Measurements from ENCODE around the gene CDK13. TPM values are rescaled to one million over a fixed set of nuclear protein-coding genes. Genes with fewer than 3 reads are reported as not detected.
A peak's percentile ranks its signal among the peaks of the same experiment; 100 is the strongest.

Gene CDK13
- total and polyA plus RNA-seq, 9 of the 15 experiments (the other 6 are each of a cell fraction or from before 2014, with no cell fraction given) = 9.8 to 46.1 (median 32.4) TPM

DNA sequence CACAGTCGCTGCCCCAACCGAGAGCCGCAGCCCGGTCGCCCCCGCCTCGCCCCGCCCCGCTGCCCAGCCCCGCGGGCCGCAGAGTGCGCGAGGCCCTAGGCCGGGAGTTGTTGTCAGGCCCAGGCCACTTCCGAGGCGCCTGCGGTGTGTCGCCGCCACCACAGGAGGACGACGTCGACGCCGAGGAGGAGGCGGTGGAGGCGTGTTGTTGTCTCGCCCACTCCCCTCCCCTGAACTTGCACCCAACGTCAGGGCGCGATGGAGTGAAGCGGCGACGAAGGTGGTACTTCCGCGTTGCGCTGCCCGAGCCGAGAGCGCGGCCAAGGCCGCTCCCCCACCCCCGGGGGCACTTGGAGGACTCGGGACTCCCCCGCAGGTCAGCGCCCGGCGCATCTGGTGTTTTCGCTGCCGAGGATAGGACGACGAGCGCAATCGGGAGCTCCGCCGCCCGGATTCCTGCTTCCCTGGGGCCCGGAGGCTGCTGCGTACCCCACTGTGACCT lies at the start of gene CDK13 (continued):
- TF ChIP-seq, protein P1, sequence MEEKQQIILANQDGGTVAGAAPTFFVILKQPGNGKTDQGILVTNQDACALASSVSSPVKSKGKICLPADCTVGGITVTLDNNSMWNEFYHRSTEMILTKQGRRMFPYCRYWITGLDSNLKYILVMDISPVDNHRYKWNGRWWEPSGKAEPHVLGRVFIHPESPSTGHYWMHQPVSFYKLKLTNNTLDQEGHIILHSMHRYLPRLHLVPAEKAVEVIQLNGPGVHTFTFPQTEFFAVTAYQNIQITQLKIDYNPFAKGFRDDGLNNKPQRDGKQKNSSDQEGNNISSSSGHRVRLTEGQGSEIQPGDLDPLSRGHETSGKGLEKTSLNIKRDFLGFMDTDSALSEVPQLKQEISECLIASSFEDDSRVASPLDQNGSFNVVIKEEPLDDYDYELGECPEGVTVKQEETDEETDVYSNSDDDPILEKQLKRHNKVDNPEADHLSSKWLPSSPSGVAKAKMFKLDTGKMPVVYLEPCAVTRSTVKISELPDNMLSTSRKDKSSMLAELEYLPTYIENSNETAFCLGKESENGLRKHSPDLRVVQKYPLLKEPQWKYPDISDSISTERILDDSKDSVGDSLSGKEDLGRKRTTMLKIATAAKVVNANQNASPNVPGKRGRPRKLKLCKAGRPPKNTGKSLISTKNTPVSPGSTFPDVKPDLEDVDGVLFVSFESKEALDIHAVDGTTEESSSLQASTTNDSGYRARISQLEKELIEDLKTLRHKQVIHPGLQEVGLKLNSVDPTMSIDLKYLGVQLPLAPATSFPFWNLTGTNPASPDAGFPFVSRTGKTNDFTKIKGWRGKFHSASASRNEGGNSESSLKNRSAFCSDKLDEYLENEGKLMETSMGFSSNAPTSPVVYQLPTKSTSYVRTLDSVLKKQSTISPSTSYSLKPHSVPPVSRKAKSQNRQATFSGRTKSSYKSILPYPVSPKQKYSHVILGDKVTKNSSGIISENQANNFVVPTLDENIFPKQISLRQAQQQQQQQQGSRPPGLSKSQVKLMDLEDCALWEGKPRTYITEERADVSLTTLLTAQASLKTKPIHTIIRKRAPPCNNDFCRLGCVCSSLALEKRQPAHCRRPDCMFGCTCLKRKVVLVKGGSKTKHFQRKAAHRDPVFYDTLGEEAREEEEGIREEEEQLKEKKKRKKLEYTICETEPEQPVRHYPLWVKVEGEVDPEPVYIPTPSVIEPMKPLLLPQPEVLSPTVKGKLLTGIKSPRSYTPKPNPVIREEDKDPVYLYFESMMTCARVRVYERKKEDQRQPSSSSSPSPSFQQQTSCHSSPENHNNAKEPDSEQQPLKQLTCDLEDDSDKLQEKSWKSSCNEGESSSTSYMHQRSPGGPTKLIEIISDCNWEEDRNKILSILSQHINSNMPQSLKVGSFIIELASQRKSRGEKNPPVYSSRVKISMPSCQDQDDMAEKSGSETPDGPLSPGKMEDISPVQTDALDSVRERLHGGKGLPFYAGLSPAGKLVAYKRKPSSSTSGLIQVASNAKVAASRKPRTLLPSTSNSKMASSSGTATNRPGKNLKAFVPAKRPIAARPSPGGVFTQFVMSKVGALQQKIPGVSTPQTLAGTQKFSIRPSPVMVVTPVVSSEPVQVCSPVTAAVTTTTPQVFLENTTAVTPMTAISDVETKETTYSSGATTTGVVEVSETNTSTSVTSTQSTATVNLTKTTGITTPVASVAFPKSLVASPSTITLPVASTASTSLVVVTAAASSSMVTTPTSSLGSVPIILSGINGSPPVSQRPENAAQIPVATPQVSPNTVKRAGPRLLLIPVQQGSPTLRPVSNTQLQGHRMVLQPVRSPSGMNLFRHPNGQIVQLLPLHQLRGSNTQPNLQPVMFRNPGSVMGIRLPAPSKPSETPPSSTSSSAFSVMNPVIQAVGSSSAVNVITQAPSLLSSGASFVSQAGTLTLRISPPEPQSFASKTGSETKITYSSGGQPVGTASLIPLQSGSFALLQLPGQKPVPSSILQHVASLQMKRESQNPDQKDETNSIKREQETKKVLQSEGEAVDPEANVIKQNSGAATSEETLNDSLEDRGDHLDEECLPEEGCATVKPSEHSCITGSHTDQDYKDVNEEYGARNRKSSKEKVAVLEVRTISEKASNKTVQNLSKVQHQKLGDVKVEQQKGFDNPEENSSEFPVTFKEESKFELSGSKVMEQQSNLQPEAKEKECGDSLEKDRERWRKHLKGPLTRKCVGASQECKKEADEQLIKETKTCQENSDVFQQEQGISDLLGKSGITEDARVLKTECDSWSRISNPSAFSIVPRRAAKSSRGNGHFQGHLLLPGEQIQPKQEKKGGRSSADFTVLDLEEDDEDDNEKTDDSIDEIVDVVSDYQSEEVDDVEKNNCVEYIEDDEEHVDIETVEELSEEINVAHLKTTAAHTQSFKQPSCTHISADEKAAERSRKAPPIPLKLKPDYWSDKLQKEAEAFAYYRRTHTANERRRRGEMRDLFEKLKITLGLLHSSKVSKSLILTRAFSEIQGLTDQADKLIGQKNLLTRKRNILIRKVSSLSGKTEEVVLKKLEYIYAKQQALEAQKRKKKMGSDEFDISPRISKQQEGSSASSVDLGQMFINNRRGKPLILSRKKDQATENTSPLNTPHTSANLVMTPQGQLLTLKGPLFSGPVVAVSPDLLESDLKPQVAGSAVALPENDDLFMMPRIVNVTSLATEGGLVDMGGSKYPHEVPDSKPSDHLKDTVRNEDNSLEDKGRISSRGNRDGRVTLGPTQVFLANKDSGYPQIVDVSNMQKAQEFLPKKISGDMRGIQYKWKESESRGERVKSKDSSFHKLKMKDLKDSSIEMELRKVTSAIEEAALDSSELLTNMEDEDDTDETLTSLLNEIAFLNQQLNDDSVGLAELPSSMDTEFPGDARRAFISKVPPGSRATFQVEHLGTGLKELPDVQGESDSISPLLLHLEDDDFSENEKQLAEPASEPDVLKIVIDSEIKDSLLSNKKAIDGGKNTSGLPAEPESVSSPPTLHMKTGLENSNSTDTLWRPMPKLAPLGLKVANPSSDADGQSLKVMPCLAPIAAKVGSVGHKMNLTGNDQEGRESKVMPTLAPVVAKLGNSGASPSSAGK (IDR thresholded peaks at IDR 0.05) = peak; percentile 80
- no peak for TF ChIP-seq KDM4B (IDR thresholded peaks at IDR 0.05; ENCODE audit: borderline replicate concordance in 2 of 2, low read depth in 1 of 2)
- TF ChIP-seq ZBTB43 (CRISPR knock-in tag; IDR thresholded peaks at IDR 0.05) = 0 out of 2 replicates have a peak, but pooled peaks have one; percentile 52
- no peak for TF ChIP-seq CLOCK (CRISPR knock-in tag; IDR thresholded peaks at IDR 0.05; ENCODE audit: borderline replicate concordance)
- TF ChIP-seq NFYB (IDR thresholded peaks at IDR 0.05; ENCODE audit: extremely low read depth, insufficient read length) = no peak
- peak; percentile 59 to 75 for TF ChIP-seq E2F6 (IDR thresholded peaks at IDR 0.05; ENCODE audit: borderline replicate concordance in 1 of 2, extremely low read depth in 1 of 2, insufficient read depth in 1 of 2, insufficient read length in 1 of 2, low read depth in 1 of 2, low read length in 1 of 2, poor library complexity in 1 of 2, severe bottlenecking in 1 of 2)
- TF ChIP-seq, protein P2, sequence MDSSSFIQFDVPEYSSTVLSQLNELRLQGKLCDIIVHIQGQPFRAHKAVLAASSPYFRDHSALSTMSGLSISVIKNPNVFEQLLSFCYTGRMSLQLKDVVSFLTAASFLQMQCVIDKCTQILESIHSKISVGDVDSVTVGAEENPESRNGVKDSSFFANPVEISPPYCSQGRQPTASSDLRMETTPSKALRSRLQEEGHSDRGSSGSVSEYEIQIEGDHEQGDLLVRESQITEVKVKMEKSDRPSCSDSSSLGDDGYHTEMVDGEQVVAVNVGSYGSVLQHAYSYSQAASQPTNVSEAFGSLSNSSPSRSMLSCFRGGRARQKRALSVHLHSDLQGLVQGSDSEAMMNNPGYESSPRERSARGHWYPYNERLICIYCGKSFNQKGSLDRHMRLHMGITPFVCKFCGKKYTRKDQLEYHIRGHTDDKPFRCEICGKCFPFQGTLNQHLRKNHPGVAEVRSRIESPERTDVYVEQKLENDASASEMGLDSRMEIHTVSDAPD (CRISPR knock-in tag; IDR thresholded peaks at IDR 0.05) = no peak
